SK-N-SH (cell line): ENCODE data around the gene TNPO1. TPM values are rescaled to one million over a fixed set of nuclear protein-coding genes. Genes with fewer than 3 reads are reported as not detected.

Source experiments
- CTCF ChIA-PET: fragments of 300-600, 350-600 bp; formaldehyde crosslinking; extraction: SDS; loops from one replicate; lab custom pipeline; 2021; lab: Yijun Ruan, JAX
- POLR2A ChIA-PET: fragments of 350-600 bp; sonication (Branson Sonifier 250); formaldehyde crosslinking; extraction: SDS; loops from one replicate; lab custom pipeline; 2020; ENCODE audit warnings: antibody characterized with exemption, inconsistent platforms; lab: Yijun Ruan, JAX
- DNase-seq: peaks from one replicate; pipeline ENCODE4 v3.0.0; 2012
- H2AFZ ChIP-seq: fragments of 200-600 bp; sonication (generic); 2 replicates; pipeline ENCODE4 v1.8.1; 2016; ENCODE audit warnings: antibody characterized with exemption, mild to moderate bottlenecking, low read depth
- H3F3A ChIP-seq: fragments of 200-600 bp; sonication (generic); replicated peaks from 2 replicates; pipeline ENCODE3; 2016; ENCODE audit warnings: antibody characterized with exemption, mild to moderate bottlenecking; ENCODE audit not compliant: insufficient read depth
- H3K27ac ChIP-seq, 2 experiments: fragments of 200-500 bp in 1 of 2; fragments of 200-600 bp in 1 of 2; sonication (Bioruptor generic) in 1 of 2; sonication (generic), shearing (Covaris generic) in 1 of 2; 2 replicates each; pipeline versions ENCODE4 v1.5.1 to v1.6.1; 2014 to 2016; ENCODE audit warnings: low read depth in 2 of 2, inconsistent platforms in 1 of 2, low read length in 1 of 2, mild to moderate bottlenecking in 1 of 2, mixed read lengths in 1 of 2
- H3K27me3 ChIP-seq: fragments of 200-600 bp; sonication (generic), shearing (Covaris generic); 2 replicates; pipeline ENCODE4 v1.6.1; 2016; ENCODE audit warnings: mixed run types; ENCODE audit not compliant: insufficient read depth
- H3K36me3 ChIP-seq, 2 experiments: fragments of 200-500 bp in 1 of 2; fragments of 200-600 bp in 1 of 2; sonication (Bioruptor generic) in 1 of 2; sonication (generic) in 1 of 2; replicated peaks in 1 of 2; 2 replicates each; pipeline versions ENCODE3 to v1.5.1; 2014 to 2016; ENCODE audit warnings: low read length in 1 of 2, mild to moderate bottlenecking in 1 of 2; ENCODE audit not compliant: insufficient read depth in 2 of 2, control insufficient read depth in 1 of 2
- H3K4me1 ChIP-seq, 2 experiments: fragments of 200-500 bp in 1 of 2; fragments of 200-600 bp in 1 of 2; sonication (Bioruptor generic) in 1 of 2; sonication (generic), shearing (Covaris generic) in 1 of 2; 2 replicates each; pipeline versions ENCODE4 v1.5.1 to v1.6.1; 2014 to 2016; ENCODE audit warnings: low read depth in 1 of 2, low read length in 1 of 2, mixed run types in 1 of 2; ENCODE audit not compliant: insufficient read depth in 2 of 2, control insufficient read depth in 1 of 2
- H3K4me2 ChIP-seq: fragments of 200-600 bp; sonication (generic), shearing (Covaris generic); 2 replicates; pipeline ENCODE4 v1.6.1; 2017; ENCODE audit warnings: mixed run types
- H3K4me3 ChIP-seq, 2 experiments: fragments of 200-500 bp in 1 of 2; fragments of 200-600 bp in 1 of 2; sonication (Bioruptor generic) in 1 of 2; sonication (generic), shearing (Covaris generic) in 1 of 2; 2 replicates each; pipeline versions ENCODE4 v1.5.1 to v1.8.1; 2014 to 2016; ENCODE audit warnings: low read depth in 2 of 2, inconsistent platforms in 1 of 2, low read length in 1 of 2, mild to moderate bottlenecking in 1 of 2, mixed read lengths in 1 of 2, moderate library complexity in 1 of 2
- H3K79me2 ChIP-seq: fragments of 200-600 bp; sonication (generic); 2 replicates; pipeline ENCODE4 v1.8.1; 2017; ENCODE audit warnings: mild to moderate bottlenecking; ENCODE audit not compliant: insufficient read depth
- H3K9ac ChIP-seq: fragments of 200-600 bp; sonication (generic); 2 replicates; pipeline ENCODE4 v1.6.1; 2017; ENCODE audit warnings: mixed run types
- H3K9me2 ChIP-seq: fragments of 200-600 bp; sonication (generic); 2 replicates; pipeline ENCODE4 v1.6.1; 2017; ENCODE audit warnings: mixed run types
- H3K9me3 ChIP-seq: fragments of 200-600 bp; sonication (generic); 2 replicates; pipeline ENCODE4 v1.6.1; 2017; ENCODE audit warnings: mixed run types, mild to moderate bottlenecking, moderate library complexity
- H4K20me1 ChIP-seq: fragments of 200-600 bp; sonication (generic); 2 replicates; pipeline ENCODE4 v1.6.1; 2017; ENCODE audit warnings: mild to moderate bottlenecking, mixed run types; ENCODE audit not compliant: insufficient read depth
- CHD2 ChIP-seq: fragments of 150-350 bp; IDR thresholded peaks from 2 replicates; pipeline ENCODE4 v1.6.1; 2018; ENCODE audit warnings: low read length; ENCODE audit not compliant: partially characterized antibody
- MEF2A ChIP-seq: IDR thresholded peaks from 2 replicates; pipeline ENCODE4 v1.4.0; 2012; ENCODE audit warnings: low read depth, borderline replicate concordance
- NFIC ChIP-seq: IDR thresholded peaks from 2 replicates; pipeline ENCODE4 v1.4.0; 2012; ENCODE audit warnings: borderline replicate concordance
- NRF1 ChIP-seq: IDR thresholded peaks from 2 replicates; pipeline ENCODE4 v1.6.1; 2012; ENCODE audit warnings: low read depth, mild to moderate bottlenecking, low read length
- SIN3A ChIP-seq: IDR thresholded peaks from 2 replicates; pipeline ENCODE4 v1.6.1; 2012; ENCODE audit warnings: low read depth, mild to moderate bottlenecking, low read length, moderate library complexity, borderline replicate concordance
- TAF1 ChIP-seq: IDR thresholded peaks from 2 replicates; pipeline ENCODE4 v1.6.1; 2012; ENCODE audit warnings: low read depth, mild to moderate bottlenecking, low read length, moderate library complexity, borderline replicate concordance
- TCF12 ChIP-seq: IDR thresholded peaks from 2 replicates; pipeline ENCODE4 v1.4.0; 2012
- WGBS: methylation state at CpG from one replicate; pipeline ENCODE4 v1.1.6; 2017; ENCODE audit warnings: low lambda C conversion rate; 5-methylcytosine and 5-hydroxymethylcytosine counted together
- polyA plus RNA-seq, 3 experiments: library from polyadenylated mRNA; depleted of rRNA; stranded (reverse); fragments of >200 nt; gene quantifications; 2 replicates each; pipeline ENCODE4 v1.2.3, GENCODE V29; 2012
- TF ChIP-seq, protein P1 (sequence below): IDR thresholded peaks from 2 replicates; pipeline ENCODE4 v1.4.0; 2012; ENCODE audit warnings: low read depth
- TF ChIP-seq, protein P2 (sequence below): IDR thresholded peaks from 2 replicates; pipeline ENCODE4 v1.4.0; 2012; ENCODE audit warnings: low read depth, borderline replicate concordance
- TF ChIP-seq, protein P3 (sequence below): fragments of 150-350 bp; IDR thresholded peaks from 2 replicates; pipeline ENCODE4 v1.6.1; 2016; ENCODE audit warnings: mild to moderate bottlenecking, low read depth, low read length

Gene TNPO1
- polyA plus RNA-seq, 1 of the 3 experiments (the other 2 are of a cell fraction) = 19.9 TPM

DNA sequence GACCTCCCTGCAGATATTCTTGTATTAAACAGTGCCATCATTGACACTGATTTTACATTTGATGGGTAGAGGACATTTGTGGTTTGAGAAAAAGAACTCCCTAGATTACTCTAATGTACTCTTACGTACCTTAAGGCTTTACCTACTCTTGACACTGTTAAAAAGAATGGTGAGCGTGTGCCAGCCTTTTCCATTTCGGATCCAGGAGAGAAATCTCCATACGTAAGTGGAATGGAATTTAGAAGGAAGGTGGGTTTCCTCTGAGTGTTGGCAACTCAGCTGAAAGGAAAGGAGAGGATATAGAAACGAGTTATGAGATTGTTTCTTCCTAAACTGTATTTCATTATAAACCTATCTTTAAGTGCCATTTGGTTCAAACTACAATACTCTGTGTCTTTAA lies 40.9 kb downstream of the TNPO1 start:
- peaks cover 66 to 90% of the 10 kb centered on the region in 2 experiments for H3K36me3 ChIP-seq
- no peaks in the 10 kb centered on the region for H3K9me3 ChIP-seq
- H4K20me1 ChIP-seq = peaks cover 60% of the 10 kb centered on the region
- WGBS = 91% methylated on average over 5 of the region's 5 CpGs
- TF ChIP-seq NFIC (no peak), TAF1 (no peak), SIN3A (no peak)
- TF ChIP-seq, protein P1, sequence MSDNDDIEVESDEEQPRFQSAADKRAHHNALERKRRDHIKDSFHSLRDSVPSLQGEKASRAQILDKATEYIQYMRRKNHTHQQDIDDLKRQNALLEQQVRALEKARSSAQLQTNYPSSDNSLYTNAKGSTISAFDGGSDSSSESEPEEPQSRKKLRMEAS = no peak
- TF ChIP-seq, protein P2, sequence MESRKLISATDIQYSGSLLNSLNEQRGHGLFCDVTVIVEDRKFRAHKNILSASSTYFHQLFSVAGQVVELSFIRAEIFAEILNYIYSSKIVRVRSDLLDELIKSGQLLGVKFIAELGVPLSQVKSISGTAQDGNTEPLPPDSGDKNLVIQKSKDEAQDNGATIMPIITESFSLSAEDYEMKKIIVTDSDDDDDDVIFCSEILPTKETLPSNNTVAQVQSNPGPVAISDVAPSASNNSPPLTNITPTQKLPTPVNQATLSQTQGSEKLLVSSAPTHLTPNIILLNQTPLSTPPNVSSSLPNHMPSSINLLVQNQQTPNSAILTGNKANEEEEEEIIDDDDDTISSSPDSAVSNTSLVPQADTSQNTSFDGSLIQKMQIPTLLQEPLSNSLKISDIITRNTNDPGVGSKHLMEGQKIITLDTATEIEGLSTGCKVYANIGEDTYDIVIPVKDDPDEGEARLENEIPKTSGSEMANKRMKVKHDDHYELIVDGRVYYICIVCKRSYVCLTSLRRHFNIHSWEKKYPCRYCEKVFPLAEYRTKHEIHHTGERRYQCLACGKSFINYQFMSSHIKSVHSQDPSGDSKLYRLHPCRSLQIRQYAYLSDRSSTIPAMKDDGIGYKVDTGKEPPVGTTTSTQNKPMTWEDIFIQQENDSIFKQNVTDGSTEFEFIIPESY = no peak
- ChIA-PET POLR2A (no interaction called here), CTCF (interaction anchor here (1.0 to 1.3 kb wide), 3 partner anchors 9 to 109 kb away, joined by 3 to 5 read pairs (median 3); no protein-coding TSS in a partner anchor)
- H3K9me2 ChIP-seq = no peaks in the 10 kb centered on the region
- H2AFZ ChIP-seq = no peak overlapping the region
- H3K4me2 ChIP-seq = no peak overlapping the region
- no peak overlapping the region for H3K9ac ChIP-seq
- no peaks in the 10 kb centered on the region for H3K27me3 ChIP-seq
- no peak overlapping the region for H3K4me3 ChIP-seq
- H3F3A ChIP-seq = peaks cover 8% of the 10 kb centered on the region
- H3K27ac ChIP-seq = no peak overlapping the region
- H3K79me2 ChIP-seq = peaks cover 100% of the 10 kb centered on the region
- DNase-seq = no peak
- peaks cover 4 to 5% of the 10 kb centered on the region in 2 experiments; a peak in 2 of 4 replicates for H3K4me1 ChIP-seq

DNA sequence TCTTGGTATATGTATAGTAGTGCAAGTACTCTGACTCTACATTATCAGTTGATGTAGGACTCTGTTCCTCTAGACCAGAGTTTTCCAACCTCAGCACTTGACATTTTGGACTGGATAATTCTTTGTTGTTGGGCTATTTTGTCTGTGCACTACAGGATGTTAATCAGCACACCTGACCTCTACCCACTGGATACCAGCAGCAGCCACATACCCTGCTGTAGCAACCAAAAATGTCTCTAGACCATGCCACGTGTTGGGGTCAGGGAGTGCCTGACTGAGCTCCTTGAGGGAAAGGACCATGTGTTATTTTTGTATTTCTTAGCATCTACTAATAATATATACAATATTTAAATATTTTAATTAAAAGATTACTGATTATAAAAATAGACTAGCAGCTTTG lies 42.7 kb downstream of the TNPO1 start:
- H3K4me2 ChIP-seq = no peak overlapping the region

More for the DNA sequence above, 42.7 kb downstream of the TNPO1 start:
- ChIA-PET CTCF (interaction anchor here (1.2 to 2.4 kb wide), 3 partner anchors 9 to 248 kb away, joined by 3 to 7 read pairs (median 4); no protein-coding TSS in a partner anchor), POLR2A (no interaction called here)
- no peak for DNase-seq
- TF ChIP-seq, protein P3, sequence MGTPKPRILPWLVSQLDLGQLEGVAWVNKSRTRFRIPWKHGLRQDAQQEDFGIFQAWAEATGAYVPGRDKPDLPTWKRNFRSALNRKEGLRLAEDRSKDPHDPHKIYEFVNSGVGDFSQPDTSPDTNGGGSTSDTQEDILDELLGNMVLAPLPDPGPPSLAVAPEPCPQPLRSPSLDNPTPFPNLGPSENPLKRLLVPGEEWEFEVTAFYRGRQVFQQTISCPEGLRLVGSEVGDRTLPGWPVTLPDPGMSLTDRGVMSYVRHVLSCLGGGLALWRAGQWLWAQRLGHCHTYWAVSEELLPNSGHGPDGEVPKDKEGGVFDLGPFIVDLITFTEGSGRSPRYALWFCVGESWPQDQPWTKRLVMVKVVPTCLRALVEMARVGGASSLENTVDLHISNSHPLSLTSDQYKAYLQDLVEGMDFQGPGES = no peak
- TF ChIP-seq MEF2A (no peak), TCF12 (no peak), NRF1 (no peak), CHD2 (no peak)
- Histone ChIP-seq H3K27me3 (no peaks in the 10 kb centered on the region), H3K4me1 (no peaks in the 10 kb centered on the region; a peak in 2 of 4 replicates), H3K27ac (no peak overlapping the region), H3K4me3 (no peak overlapping the region), H3K79me2 (peaks cover 97% of the 10 kb centered on the region), H3K9ac (no peak overlapping the region), H4K20me1 (peaks cover 50% of the 10 kb centered on the region), H3K9me3 (no peaks in the 10 kb centered on the region), H2AFZ (no peak overlapping the region), H3K36me3 (peaks cover 59 to 89% of the 10 kb centered on the region in 2 experiments), H3K9me2 (no peaks in the 10 kb centered on the region), H3F3A (peaks cover 8% of the 10 kb centered on the region)
- 86% methylated on average over 1 of the region's 1 CpG for whole genome bisulfite sequencing
